H9 (cell line): Measurements from ENCODE around the gene SALL3. TPM values are rescaled to one million over a fixed set of nuclear protein-coding genes. Genes with fewer than 3 reads are reported as not detected.
A peak's percentile ranks its signal among the peaks of the same experiment; 100 is the strongest.
"Not testable (repeated sequence)": the region's sequence is repeated elsewhere in the genome, so short reads cannot be mapped to it uniquely, and the experiment has no call there.

Source experiments
- DNase-seq: peaks from one replicate; pipeline ENCODE4 v3.0.0-alpha.2; 2017
- H2AFZ ChIP-seq: one replicate; pipeline ENCODE4 v1.6.1; 2013; ENCODE audit warnings: mild to moderate bottlenecking, low read length, control low read depth, moderate library complexity
- H2AK5ac ChIP-seq: 2 replicates; pipeline ENCODE4 v1.6.1; 2013; ENCODE audit warnings: low read length, control low read depth, mixed read lengths; ENCODE audit not compliant: insufficient read length
- H2BK120ac ChIP-seq: one replicate; pipeline ENCODE4 v1.6.1; 2013; ENCODE audit warnings: low read depth, mild to moderate bottlenecking, low read length, control low read depth, inconsistent platforms; ENCODE audit not compliant: poor library complexity, severe bottlenecking
- H2BK12ac ChIP-seq: 2 replicates; pipeline ENCODE4 v1.6.1; 2013; ENCODE audit warnings: low read length, control low read depth, mixed read lengths, low read depth; ENCODE audit not compliant: insufficient read length
- H2BK15ac ChIP-seq: 2 replicates; pipeline ENCODE4 v1.6.1; 2013; ENCODE audit warnings: low read depth, low read length, control low read depth
- H2BK20ac ChIP-seq: one replicate; pipeline ENCODE4 v1.6.1; 2013; ENCODE audit warnings: low read depth, mild to moderate bottlenecking, low read length, control low read depth, inconsistent platforms; ENCODE audit not compliant: poor library complexity, severe bottlenecking
- H2BK5ac ChIP-seq: 2 replicates; pipeline ENCODE4 v1.6.1; 2013; ENCODE audit warnings: low read length, control low read depth, mixed read lengths; ENCODE audit not compliant: insufficient read length
- H3K14ac ChIP-seq: 2 replicates; pipeline ENCODE4 v1.6.1; 2013; ENCODE audit warnings: low read length, control low read depth; ENCODE audit not compliant: insufficient read depth
- H3K18ac ChIP-seq: 2 replicates; pipeline ENCODE4 v1.6.1; 2013; ENCODE audit warnings: low read depth, mild to moderate bottlenecking, mixed read lengths, low read length, control low read depth; ENCODE audit not compliant: insufficient read length
- H3K23ac ChIP-seq: 2 replicates; pipeline ENCODE4 v1.6.1; 2013; ENCODE audit warnings: low read length, control low read depth, mixed read lengths, low read depth; ENCODE audit not compliant: insufficient read length
- H3K23me2 ChIP-seq: 2 replicates; pipeline ENCODE4 v1.6.1; 2013; ENCODE audit warnings: low read depth, mild to moderate bottlenecking, mixed read lengths, low read length, control low read depth; ENCODE audit not compliant: insufficient read length, poor library complexity, severe bottlenecking
- H3K27ac ChIP-seq: 2 replicates; pipeline ENCODE4 v1.5.1; 2013; ENCODE audit warnings: low read length, control low read depth, mixed read lengths, low read depth; ENCODE audit not compliant: insufficient read length
- H3K27me3 ChIP-seq: 2 replicates; pipeline ENCODE4 v1.6.1; 2013; ENCODE audit warnings: low read length, control low read depth, inconsistent platforms; ENCODE audit not compliant: insufficient read depth
- H3K4ac ChIP-seq: 2 replicates; pipeline ENCODE4 v1.6.1; 2013; ENCODE audit warnings: low read depth, mild to moderate bottlenecking, control low read depth, inconsistent platforms, low read length, moderate library complexity
- H3K4me1 ChIP-seq: 2 replicates; pipeline ENCODE4 v1.6.1; 2013; ENCODE audit warnings: low read length, control low read depth, inconsistent platforms; ENCODE audit not compliant: insufficient read depth
- H3K4me2 ChIP-seq: 2 replicates; pipeline ENCODE4 v1.6.1; 2013; ENCODE audit warnings: low read length, control low read depth, mixed read lengths; ENCODE audit not compliant: insufficient read length, insufficient read depth
- H3K56ac ChIP-seq: 2 replicates; pipeline ENCODE4 v1.6.1; 2013; ENCODE audit warnings: low read depth, mild to moderate bottlenecking, mixed read lengths, low read length, control low read depth; ENCODE audit not compliant: insufficient read length
- H3K79me1 ChIP-seq: 2 replicates; pipeline ENCODE4 v1.6.1; 2013; ENCODE audit warnings: low read depth, mild to moderate bottlenecking, moderate library complexity, low read length, control low read depth, inconsistent platforms; ENCODE audit not compliant: insufficient read depth, poor library complexity, severe bottlenecking
- H3K79me2 ChIP-seq: 2 replicates; pipeline ENCODE4 v1.6.1; 2013; ENCODE audit warnings: low read length, control low read depth, inconsistent platforms; ENCODE audit not compliant: insufficient read depth
- H3K9ac ChIP-seq: 2 replicates; pipeline ENCODE4 v1.6.1; 2013; ENCODE audit warnings: low read length, control low read depth, mixed read lengths; ENCODE audit not compliant: insufficient read length; ENCODE audit errors: extremely low read depth
- H3K9me3 ChIP-seq: one replicate; pipeline ENCODE4 v1.6.1; 2013; ENCODE audit warnings: low read depth, low read length, inconsistent platforms; ENCODE audit not compliant: control insufficient read depth
- H3T11ph ChIP-seq: one replicate; pipeline ENCODE4 v1.6.1; 2013; ENCODE audit warnings: mild to moderate bottlenecking, low read length, control low read depth, inconsistent platforms
- H4K20me1 ChIP-seq: one replicate; pipeline ENCODE4 v1.6.1; 2013; ENCODE audit not compliant: control insufficient read depth, insufficient read length, insufficient read depth
- H4K5ac ChIP-seq: 2 replicates; pipeline ENCODE4 v1.6.1; 2013; ENCODE audit warnings: low read depth, mild to moderate bottlenecking, mixed read lengths, low read length, control low read depth; ENCODE audit not compliant: insufficient read length
- H4K8ac ChIP-seq: replicated peaks from 2 replicates; pipeline ENCODE4 v1.6.1; 2013; ENCODE audit warnings: low read length, control low read depth, mixed read lengths, low read depth; ENCODE audit not compliant: insufficient read length
- H4K91ac ChIP-seq: 2 replicates; pipeline ENCODE4 v1.6.1; 2013; ENCODE audit warnings: low read depth, mild to moderate bottlenecking, moderate library complexity, mixed read lengths, low read length, control low read depth; ENCODE audit not compliant: insufficient read length
- H3K27ac Mint-ChIP-seq, 3 experiments: 2 replicates in 2 of 3; 3 replicates in 1 of 3; pipeline ENCODE4 v1.8.0; 2020 to 2021; ENCODE audit warnings: mixed read lengths in 3 of 3, mild to moderate bottlenecking in 1 of 3, moderate library complexity in 1 of 3
- H3K27me3 Mint-ChIP-seq: 2 replicates; pipeline ENCODE4 v1.8.0; 2021; ENCODE audit warnings: low read depth, mild to moderate bottlenecking, moderate library complexity, mixed read lengths
- H3K36me3 Mint-ChIP-seq, 3 experiments: 2 replicates in 2 of 3; 3 replicates in 1 of 3; pipeline ENCODE4 v1.8.0; 2020 to 2021; ENCODE audit warnings: low read depth in 3 of 3, mixed read lengths in 3 of 3; ENCODE audit not compliant: insufficient read depth in 1 of 3
- H3K4me1 Mint-ChIP-seq, 2 experiments: 2 replicates each; pipeline ENCODE4 v1.8.0; 2020; ENCODE audit warnings: mixed read lengths in 2 of 2
- H3K4me3 Mint-ChIP-seq, 2 experiments: 2 replicates in 1 of 2; 3 replicates in 1 of 2; pipeline ENCODE4 v1.8.0; 2020 to 2021; ENCODE audit warnings: mild to moderate bottlenecking in 2 of 2, mixed read lengths in 2 of 2, moderate library complexity in 1 of 2
- H3K9me3 Mint-ChIP-seq, 2 experiments: 2 replicates in 1 of 2; 3 replicates in 1 of 2; pipeline ENCODE4 v1.8.0; 2020; ENCODE audit warnings: mild to moderate bottlenecking in 2 of 2, mixed read lengths in 2 of 2, moderate library complexity in 1 of 2
- CTCF ChIP-seq: fragments of 200-600 bp; sonication (generic); conservative IDR thresholded peaks from 3 replicates; pipeline ENCODE4 v1.8.0; 2021; ENCODE audit warnings: antibody characterized with exemption, mild to moderate bottlenecking
- WGBS: extraction: QIAGEN DNeasy Blood & Tissue Kit; methylation state at CpG from one replicate; pipeline ENCODE4 v1.1.7; 2013; ENCODE audit warnings: missing lambda C conversion rate, low lambda C conversion rate, mixed read lengths; ENCODE audit not compliant: insufficient read length; ENCODE audit errors: extremely low coverage; 5-methylcytosine and 5-hydroxymethylcytosine counted together
- total RNA-seq: library from RNA; stranded (reverse); gene quantifications from 2 replicates; pipeline ENCODE4 v1.2.1, GENCODE V29; 2021

Gene SALL3
- total RNA-seq, 1 experiment from 2014 or later, result 52.4 TPM

GRCh38 chr18:78962098-78962497, 17.5 kb upstream of the SALL3 start:
- peaks cover 3 to 15% (median 9%) of the 10 kb centered on the region in 3 experiments; a peak in 6 of 7 replicates for H3K36me3 Mint-ChIP-seq
- peaks cover 18 to 19% of the 10 kb centered on the region in 2 experiments for H3K9me3 Mint-ChIP-seq

GRCh38 chr18:78964727-78965126, 14.9 kb upstream of the SALL3 start:
- not testable (repeated sequence) for H3K9ac ChIP-seq, H2BK120ac ChIP-seq, H3K79me2 ChIP-seq, H3K18ac ChIP-seq, H2AFZ ChIP-seq, H2BK12ac ChIP-seq, H3K4me1 ChIP-seq, H3K4me1 Mint-ChIP-seq, H3K27ac ChIP-seq, H3K23ac ChIP-seq, H3K4me2 ChIP-seq, H4K8ac ChIP-seq, H3K23me2 ChIP-seq, H3K4me3 Mint-ChIP-seq, H2AK5ac ChIP-seq, H3K79me1 ChIP-seq, H3K9me3 ChIP-seq, H2BK5ac ChIP-seq, H4K20me1 ChIP-seq, H2BK20ac ChIP-seq, H3T11ph ChIP-seq, H3K27me3 ChIP-seq, H4K5ac ChIP-seq, H3K27ac Mint-ChIP-seq, H3K56ac ChIP-seq, H2BK15ac ChIP-seq, H3K14ac ChIP-seq, H3K4ac ChIP-seq, H4K91ac ChIP-seq
- H3K36me3 Mint-ChIP-seq, result peaks cover 3 to 15% (median 9%) of the 10 kb centered on the region in 3 experiments; a peak in 6 of 7 replicates
- peak; percentile 15 for DNase-seq
- peaks cover 18 to 19% of the 10 kb centered on the region in 2 experiments for H3K9me3 Mint-ChIP-seq
- no CpG with 5 or more reads among the region's 24 CpGs for WGBS
- H3K27me3 Mint-ChIP-seq, result peaks cover 27% of the 10 kb centered on the region

More at GRCh38 chr18:78962098-78962497, 17.5 kb upstream of the SALL3 start:
- Histone ChIP-seq H2BK120ac (no peak overlapping the region), H3K79me2 (no peaks in the 10 kb centered on the region), H3K9me3 (no peaks in the 10 kb centered on the region), H3K9ac (no peak overlapping the region), H3K27ac (no peak overlapping the region), H3K4me1 (no peaks in the 10 kb centered on the region), H2BK5ac (no peak overlapping the region), H2BK15ac (no peak overlapping the region), H3K14ac (no peak overlapping the region), H2AK5ac (no peak overlapping the region), H2AFZ (no peak overlapping the region), H4K5ac (no peak overlapping the region), H4K91ac (no peak overlapping the region), H3K56ac (no peak overlapping the region), H3K79me1 (no peaks in the 10 kb centered on the region), H3K27me3 (no peaks in the 10 kb centered on the region), H3K18ac (no peak overlapping the region), H4K8ac (no peak overlapping the region), H3K23me2 (no peaks in the 10 kb centered on the region), H3K4ac (no peak overlapping the region), H2BK12ac (no peak overlapping the region), H3K4me2 (no peak overlapping the region), H3K23ac (no peak overlapping the region), H2BK20ac (no peak overlapping the region), H4K20me1 (no peaks in the 10 kb centered on the region), H3T11ph (no peak overlapping the region)
- WGBS, result 100% methylated on average over 2 of the region's 7 CpGs
- Mint-ChIP-seq H3K27me3 (peaks cover 5% of the 10 kb centered on the region), H3K27ac (no peak overlapping the region), H3K4me3 (no peak overlapping the region; a peak in 1 of 5 replicates), H3K4me1 (peaks cover 0 to 3% of the 10 kb centered on the region in 2 experiments; a peak in 1 of 4 replicates)
- DNase-seq, result no peak
- TF ChIP-seq CTCF, result no peak
